Measurements from ENCODE around the gene NDUFB3.

- TF ChIP-seq CTCF (IDR thresholded peaks at IDR 0.05) (no peak), POLR2A (IDR thresholded peaks at IDR 0.05) (no peak)
Observed at GRCh38 chr2:201057715-201058248, 14.0 kb upstream of the NDUFB3 start.
